T-helper 1 cell (primary cell): ENCODE measurements around the gene CDK14.

Source experiments
- DNase-seq, 5 donors: peaks; one replicate each; pipeline ENCODE4 v3.0.0-alpha.2; 2012 to 2020

The CDK14 gene

DNA sequence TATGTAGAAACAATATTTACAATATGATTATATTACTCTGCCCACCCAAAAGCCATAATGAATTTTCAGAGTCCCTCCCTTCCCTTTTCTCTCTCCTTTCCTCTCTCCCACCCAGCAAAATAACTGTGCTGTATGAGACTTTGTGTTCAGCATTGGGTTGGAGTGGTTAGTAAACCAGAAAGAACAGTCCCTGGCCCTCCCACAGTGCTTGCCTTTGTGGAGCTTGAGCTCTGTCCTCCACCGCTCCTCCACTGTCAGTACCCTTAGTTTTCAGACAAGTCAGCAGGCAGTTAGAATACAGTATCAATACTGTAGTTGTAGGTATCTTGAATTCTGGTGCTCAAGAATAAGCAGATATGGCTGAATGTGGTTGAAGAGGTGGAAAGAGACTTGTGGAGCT is 92.7 kb downstream of the CDK14 start:
- no peak for DNase-seq

DNA sequence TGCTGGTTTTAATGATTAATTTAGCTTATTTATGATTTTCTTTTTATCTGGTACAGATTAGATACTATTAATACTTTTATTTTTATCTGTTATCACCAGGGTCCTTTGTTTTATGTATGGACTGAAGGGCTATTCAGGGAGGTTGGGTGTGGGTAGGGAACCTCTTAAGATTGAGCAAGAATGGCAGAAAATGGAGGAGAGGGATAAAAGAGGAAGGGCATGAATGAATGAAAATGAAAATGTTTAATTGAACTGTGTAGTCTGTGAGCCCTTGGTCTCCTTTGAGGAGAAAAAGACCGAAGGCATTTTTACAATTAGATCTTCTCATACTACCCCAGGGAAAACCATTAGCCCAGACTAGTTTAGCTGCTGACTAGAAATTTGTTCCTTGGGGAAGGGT is 93.1 kb downstream of the CDK14 start:
- no peak for DNase-seq

DNA sequence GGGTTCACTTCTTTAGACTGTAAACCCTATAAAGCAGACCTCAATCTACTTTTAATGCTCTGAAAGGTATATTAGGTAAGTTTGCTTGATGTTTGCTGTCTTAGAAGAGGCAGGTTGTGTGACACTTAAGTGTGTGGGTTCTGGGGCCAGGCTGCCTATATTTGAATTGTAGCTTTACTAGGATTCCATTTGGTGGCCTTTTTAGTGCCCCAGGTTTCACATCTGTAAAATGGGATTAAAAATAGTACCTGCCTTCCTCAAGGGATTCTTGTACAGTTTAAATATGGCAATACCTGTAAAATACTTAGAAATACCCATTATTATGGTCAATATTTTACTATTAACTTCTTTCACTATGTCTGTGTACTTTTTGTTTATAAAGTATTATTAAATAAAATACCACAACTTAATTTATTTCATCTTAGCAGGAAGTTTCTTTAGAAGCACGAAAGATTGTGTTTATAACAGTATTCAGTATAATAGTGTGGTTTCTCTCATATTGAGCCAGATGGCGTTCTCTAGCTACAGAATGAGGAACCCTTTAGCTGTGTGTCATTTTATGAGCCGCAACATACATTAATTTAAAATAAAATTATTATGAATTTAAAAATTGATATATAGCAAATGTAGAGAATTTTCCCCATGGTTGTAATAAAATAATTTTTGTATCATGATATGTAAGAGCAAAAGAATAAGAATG is 94.2 kb downstream of the CDK14 start:
- DNase-seq, result no peak

DNA sequence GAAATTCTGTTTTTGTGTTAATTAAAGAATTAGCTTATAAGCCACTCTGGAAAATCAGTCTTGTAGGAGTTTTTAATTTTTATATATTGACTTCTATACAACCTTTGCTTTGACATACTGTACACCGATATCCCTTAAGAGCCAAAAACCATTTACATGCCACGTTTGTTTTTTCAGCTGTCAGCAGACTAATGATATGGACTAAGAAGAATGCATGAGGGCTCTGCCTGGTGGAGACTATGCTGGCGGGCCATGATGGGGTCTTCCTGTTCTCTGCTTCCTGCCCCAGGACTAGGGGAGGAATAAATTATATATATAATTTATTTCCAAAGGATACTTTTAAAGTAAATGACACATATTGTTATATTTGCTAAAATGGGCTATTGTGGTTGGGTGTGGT is 96.3 kb downstream of the CDK14 start:
- DNase-seq, result no peak

DNA sequence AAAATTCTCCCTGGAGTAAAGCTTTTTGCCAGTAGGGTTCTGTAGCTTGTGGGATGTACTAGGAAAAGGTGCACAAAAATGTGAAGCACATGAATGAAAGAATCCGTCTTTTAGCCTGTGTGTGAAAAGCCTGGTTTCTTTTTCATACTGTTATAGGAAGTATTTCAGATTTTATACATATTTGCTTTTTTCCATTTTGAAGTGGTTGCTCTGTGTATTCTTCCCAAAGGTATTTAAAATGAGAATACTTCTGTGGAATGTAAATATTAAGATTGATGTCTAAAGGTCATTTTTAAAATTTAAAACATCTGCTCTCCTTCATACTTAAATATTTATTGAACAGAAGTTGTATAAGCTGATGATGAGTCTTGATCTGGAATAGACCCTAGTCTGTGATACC is 96.8 kb downstream of the CDK14 start:
- no peak for DNase-seq

DNA sequence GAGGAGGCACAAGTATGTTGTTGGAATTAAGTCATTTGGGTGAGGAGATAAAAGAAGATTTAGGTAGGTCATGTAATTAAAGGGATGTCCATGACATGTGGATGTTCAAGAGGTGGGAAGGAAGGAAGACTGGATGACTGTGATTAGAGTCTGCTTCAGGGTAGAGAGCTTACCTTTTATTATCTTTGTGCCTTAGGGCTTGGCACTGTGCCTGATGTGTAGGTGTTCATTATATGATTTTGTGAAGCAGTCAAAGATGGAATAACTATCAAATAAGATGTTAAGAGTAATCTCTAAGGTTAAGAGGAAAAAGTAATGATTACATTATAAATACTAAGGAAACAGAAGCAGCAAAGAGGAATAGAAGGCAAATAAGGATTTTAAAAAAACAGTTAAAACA is 97.8 kb downstream of the CDK14 start:
- no peak for DNase-seq

DNA sequence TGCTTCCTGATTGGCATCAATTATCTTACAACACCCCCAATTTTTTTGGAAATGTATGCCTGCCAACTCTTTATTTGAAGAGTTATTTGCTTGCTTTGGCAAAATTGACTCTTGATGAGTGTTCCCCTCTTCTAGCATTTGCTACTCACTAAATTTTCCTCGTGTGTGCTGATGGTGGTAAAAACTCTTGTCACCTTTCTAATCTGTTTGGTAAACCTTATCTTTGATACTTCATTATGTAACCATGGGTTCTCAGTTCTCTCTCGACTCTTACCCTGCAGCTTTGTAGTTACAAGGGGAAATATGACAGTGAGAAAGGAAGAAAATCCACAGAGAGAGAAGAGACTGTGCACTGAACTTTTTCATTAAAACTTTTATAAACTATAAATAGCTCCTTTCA is 102.5 kb downstream of the CDK14 start:
- DNase-seq, result no peak

DNA sequence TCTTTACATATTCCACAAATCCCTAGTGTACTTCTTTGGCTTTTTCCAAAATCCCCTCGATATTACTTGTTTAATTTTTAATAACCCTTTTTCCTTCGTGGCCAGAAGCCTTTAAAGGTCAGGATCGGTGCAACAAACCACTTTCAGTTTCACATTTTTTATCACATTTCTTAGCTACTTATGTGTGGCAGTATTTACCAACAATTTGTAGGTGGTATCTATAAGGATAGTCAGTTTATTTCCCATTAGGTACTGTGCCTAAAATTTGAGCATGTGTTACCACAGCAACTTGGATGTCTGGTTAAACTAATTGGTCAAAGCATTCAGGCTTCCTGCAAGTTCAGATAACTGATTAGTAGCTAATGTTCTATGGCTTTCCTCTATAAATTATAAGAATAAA is 104.9 kb downstream of the CDK14 start:
- DNase-seq, result no peak

DNA sequence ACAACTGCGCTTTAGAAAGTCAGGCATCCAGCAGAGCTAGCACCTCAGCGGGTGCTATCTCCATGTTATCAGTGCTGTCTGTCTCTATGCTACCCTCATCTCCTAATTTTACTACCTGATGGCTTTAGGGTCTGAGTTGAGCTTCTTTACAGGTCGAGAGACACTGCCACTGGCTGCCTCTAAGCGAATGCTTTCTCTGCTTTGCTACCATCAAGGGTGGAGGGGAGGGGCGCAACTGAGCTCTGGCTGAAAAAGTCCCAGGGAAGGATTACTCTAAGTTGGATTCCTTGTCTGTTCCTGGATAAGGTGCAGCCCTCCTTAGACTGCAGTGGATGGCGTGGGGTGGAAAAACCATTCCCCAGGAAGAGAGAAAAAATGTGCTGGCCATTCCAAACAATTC is 105.7 kb downstream of the CDK14 start:
- DNase-seq, result no peak

DNA sequence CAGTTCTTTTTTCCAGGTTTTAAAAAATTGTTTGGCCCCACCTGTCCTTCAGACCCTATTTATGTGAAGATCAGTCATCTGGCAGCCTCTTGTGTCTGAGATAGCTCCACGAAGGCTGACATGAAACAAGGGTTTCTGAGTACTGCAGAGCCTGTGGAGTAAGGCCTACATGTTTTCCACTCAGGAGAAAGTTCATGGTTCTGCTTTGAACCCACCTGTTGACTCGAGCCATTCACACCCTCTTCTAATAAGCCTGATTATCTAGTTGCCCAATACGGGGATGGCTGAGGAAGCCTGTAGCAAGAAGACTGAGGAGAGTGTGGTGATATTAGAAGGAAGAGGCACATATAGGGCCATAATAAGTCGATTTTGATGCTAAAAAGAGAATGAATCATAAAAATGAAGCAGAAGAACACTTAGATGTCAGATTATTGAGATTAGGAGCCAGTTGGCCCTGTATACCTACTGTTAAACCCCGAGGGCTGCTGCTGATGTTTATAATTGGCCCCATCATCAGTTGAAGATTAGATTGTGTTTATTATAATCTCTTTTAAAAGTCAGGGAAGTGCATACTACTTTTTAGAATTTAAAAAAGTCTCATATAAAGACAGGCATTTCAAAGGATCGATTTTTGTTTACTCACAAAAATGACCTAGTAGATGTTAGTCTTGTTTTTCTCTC is 109.4 kb downstream of the CDK14 start:
- DNase-seq, result no peak

DNA sequence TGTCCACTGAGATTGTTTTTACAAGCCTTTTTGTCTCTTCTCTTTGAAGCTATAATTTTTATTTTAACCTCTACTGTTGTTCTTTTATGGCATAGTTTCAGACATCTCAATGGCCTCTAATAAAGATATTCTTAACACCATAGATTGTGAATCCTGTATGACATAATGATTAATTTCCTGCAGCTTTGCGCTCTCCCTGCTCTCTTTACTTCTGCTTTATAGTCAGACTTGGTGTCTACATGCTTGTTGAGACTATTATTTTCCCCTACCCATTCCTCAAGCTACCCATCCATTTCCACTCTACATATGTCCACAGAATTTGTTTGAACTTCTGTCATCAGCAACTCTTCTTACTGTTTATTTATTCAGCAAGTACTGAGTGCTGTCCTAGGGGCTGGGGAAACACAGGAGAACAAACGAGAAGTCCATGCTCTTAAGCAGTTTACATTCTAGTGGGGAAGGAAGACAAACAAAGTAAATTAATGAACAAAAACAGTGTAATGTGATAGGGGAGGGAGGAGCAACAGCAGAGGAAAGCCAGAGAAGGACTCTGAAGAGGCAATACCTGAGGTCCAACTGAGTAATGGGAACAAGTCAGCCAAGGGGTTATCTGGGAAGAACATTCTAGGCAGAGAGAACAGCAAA is 110.1 kb downstream of the CDK14 start:
- DNase-seq, result no peak

DNA sequence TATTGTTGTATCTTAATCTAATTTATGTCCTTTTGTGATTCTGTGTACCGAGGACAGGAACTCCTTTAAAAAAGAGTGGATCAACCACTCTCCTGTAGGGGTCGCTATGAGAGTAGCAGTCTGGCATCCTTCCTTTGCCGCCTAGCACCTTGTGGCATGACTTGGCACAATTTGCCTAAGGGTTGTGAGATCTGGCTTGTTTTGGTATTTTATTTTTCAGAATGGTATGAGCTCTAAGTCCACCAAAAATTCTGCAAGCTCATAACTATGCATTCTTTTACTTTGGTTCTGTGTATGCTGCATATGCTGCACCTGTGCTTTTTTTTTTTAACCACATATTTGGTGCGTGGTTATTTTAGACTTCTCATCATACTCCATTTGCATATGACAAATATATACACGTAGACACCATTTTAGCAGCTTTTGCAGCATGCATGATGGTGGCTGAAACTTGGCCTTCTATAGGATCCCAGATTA is 112.8 kb downstream of the CDK14 start:
- peak in 1 of 5 donors; percentile 12 for DNase-seq

DNA sequence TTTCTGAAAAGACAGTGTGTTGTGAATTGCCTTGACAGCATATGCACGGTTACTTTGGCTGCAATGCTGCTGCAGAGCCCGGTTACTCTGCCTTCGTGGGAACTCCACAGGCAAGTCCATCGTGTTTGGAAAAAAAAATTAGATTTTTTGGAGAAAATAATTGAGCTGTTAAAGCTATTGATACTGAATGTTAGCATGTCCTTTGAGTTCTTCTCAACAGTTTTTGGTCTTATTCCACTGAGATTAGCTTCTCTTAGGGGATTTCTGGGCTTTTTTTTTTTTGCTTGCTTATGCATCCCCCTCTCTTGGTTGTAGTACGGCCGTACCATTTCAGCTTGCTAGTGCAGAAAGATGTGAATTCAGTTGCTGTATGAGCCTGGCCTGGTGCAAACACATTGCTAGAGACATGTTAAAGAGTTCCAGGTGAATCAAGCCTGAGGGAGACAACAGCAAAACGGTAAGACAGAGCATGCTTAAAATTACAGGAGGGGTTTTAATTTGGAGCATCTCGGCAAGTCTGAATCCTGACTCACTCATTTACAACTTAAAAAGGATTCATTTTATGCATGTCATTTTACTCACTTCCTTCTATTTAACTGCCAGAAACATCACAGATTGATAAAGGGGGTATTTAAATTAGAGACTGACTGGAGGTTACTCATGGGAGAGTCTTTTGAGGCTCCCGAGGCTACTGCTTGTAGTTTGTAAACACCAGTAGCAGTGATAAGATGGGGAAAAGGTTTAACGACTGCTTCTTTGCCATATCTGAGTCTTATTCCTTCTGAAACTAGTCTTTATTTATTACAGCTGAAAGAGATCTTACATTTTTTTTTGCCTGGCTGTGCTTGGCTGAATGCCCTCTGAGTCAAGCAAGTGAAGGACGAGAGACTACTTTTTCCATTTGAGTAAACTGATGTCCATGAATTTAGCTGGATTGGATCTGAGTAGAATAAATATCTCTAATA is 113.7 kb downstream of the CDK14 start:
- DNase-seq, result no peak

DNA sequence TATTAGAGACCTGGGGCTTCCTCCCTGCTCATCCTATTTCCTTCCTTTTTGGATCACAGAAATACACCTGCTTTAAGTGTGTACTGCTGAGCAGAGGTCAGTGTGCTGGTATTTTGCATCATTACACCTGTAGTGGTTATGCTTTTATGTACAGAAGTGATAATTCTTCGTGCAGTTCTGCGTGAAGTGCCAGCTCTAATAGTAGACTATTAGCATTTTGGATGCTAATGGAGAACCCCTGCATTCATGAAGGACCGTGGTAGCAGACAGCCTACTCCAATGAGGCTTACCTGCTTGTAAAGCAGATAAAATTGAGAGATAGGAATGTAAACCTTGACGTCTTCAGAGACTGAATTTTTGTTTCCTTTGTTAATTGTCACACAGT is 114.3 kb downstream of the CDK14 start:
- no peak for DNase-seq

DNA sequence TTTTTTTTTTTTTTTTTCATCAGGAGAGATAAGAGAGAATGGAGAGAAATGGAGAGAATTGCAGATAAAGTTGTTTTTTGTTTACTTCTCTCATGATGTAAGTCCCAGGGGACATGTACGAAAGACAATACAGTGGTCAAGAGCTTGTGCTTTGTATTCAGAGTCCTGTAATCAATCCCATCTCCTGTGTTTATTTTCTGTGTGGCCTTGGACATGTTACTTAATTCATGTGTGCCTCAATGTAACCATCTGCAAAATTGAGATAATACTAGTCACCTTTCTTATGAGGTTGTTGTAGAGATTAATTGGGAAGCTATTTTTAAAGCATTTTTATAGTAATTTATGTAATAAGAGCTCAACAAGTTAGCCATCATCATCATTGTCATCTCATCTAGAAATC is 117.5 kb downstream of the CDK14 start:
- DNase-seq, result no peak

DNA sequence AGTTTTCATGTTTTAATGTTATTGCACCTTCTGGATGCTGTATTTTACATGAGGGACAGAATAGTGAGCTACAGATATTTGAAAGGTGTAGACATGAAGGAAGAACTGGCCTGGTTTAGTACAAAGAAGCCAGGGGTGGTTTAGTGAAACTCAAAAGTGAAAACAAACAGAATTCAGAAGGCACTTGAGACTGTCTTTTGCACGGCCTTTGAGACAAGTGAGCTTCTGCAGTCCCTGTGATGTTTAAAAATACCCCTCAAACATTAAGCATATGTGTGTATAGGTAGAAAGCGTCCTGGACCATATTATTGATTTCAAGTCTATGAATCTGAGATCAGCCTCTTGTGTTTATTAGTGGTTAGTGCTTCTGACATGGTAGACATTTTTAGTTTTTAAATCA is 118.9 kb downstream of the CDK14 start:
- no peak for DNase-seq

DNA sequence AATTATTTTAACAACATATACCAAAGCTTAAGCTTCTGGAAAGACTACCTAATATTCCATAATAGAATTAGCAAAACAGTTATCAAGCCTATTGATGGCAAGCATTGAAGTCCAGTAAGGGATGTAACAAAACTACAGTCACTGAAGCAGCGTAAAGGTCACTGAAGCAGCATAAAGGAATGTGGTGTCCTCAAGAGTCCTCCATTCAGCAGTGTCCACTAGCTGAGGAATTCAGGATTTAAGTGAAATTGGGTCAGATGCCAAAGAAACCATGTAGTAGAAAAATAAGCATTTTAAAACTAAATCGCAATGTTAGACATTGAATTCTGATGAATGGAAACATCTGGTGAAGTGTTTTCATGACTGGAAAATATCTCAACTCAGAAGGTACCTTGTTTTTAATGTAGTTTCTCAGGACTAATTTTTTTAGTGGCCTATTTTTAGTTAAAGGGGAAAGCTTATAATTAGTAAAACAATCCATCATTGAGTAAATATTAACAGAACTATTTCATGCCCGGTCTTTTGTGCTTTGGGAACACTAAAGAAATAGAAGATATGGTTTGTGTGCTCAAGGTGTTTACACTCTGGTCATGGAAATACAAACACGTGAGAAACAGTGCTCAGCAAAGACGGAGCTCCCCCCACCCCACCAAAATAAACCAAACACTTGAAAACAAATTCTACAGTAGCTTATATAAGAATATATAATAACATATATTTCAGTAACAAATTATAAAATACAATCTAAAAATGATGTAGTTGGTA is 121.4 kb downstream of the CDK14 start:
- no peak for DNase-seq

DNA sequence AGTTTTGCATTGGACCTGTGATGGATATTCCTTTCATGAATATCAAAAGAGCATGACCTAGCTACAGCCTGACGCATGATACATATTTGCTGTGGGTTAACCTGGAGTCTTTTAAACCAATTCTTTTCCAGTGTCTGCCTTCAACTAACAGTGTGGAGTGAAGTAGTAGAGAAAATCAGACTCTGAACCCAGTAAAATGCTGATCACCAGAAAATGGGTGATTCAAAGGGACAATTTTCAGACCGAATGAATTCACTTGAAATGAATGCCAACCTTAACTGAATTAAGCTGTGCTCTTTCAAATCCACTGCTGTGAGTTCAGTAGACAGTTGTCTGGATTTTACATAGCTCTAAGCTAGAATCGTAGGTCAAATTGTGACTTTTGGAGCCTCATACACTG is 123.0 kb downstream of the CDK14 start:
- no peak for DNase-seq

DNA sequence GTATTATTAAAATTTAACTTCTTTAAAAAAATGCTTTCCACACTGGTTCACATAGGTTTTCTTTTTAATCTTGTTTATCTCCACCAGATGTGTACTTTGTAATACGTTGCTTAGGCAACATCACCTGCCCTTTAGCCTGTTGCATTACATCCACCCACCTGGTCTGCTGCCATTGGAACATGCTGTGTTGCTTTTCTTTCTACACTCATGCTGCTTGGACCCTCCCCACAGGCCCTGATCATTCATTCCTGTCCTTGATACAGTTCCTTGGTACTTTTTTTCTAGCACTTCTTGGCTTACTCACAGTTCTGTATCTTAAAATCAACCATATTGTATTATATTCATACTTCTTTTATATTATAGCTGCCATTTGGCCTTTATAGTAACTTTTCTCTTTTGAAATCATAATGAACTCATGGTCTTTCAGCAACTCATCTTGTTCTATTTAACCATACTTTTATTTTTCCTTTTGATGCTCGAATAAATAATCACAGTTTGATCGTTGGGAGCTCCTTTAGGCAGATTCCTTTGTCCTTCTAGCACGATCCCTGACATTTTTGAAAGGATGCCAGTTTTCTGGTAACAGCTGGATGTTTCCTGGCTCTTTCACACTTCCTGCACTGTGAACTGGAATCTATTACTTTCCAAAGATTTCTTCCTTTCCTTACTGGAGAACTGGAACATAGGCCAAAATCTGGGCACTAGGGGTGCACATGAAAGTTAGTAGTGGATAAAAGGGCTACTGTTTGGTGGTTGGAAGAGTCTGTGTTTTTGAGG is 125.1 kb downstream of the CDK14 start:
- no peak for DNase-seq

DNA sequence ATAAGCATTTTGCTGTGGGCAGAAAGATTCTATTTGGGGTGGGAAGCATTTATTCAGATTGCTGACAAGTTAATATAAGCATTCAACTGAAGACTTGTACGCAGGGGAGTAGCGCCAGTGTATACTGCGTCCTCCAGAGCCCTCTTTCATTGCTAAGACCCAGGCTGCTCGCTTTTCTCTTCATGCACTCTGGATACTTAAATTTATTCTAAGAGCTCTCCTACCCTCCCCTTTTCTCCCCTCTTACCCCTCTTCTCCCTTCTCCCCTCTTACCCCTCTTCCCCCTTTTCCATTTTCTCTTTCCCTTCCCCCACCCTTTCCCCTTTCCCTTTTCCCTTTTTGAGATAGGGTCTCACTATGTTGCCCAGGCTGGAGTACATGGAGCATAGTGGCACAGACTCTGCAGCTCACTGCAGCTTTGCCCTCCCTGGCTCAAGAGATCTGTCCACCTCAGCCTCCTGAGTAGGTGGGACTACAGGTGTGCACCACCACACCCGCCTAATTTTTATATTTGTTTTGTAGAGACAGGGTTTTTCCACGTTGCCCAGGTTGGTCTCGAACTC is 125.8 kb downstream of the CDK14 start:
- no peak for DNase-seq

DNA sequence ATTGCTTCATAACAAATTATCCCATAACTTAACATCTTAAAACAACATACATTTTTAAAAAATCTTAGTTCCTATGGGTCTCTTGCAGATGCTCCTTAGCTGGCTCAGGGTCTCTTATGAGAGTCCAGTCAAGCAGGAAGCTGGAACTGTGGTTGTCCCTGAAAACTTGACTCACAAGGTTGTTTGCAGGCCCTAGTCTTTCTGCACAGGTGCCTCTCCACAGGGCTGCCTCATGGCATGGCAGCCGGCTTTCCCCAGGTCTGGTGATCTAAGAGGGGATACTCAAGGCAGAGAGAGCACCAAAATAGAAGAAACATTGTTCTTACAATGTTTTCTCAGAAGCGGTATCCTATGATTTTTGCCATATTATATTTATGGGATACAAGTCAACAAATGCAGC is 127.1 kb downstream of the CDK14 start:
- no peak for DNase-seq
